HepG2 (cell line): ENCODE data around the gene ATP8A2. TPM values are rescaled to one million over a fixed set of nuclear protein-coding genes. Genes with fewer than 3 reads are reported as not detected.

Experiments
- ATAC-seq: fragments of 200-7000 bp; cut with Tn5 transposase; 3 replicates; pipeline ENCODE4 v1.9.1; 2020; ENCODE audit warnings: mild to moderate bottlenecking, moderate library complexity
- BruUV-seq: library from RNA; stranded (reverse); fragments of 400-500 nt; replicated peaks from 2 replicates; lab custom pipeline; 2021; lab: Mats Ljungman, UMichigan
- CTCF ChIA-PET: fragments of 300-600 bp; formaldehyde crosslinking; extraction: SDS; loops from one replicate; lab custom pipeline; 2021; ENCODE audit warnings: low total read pairs, inconsistent platforms, low intra/inter-chr PET ratio; lab: Yijun Ruan, JAX
- POLR2A ChIA-PET: fragments of 350-600 bp; sonication (Branson Sonifier 250); formaldehyde crosslinking; loops from one replicate; lab custom pipeline; 2020; ENCODE audit warnings: antibody characterized with exemption, inconsistent platforms; lab: Yijun Ruan, JAX
- DNase-seq: peaks from one replicate; pipeline ENCODE4 v3.0.0-alpha.2; 2015; ENCODE audit warnings: low spot score
- FAIRE-seq: peaks from 3 replicates; lab custom pipeline; 2011; peaks lifted over from hg19 to GRCh38; lab: Jason Lieb, UNC
- H2AFZ ChIP-seq: one replicate; pipeline ENCODE4 v1.6.1; 2011; ENCODE audit warnings: low read length, inconsistent platforms
- H3K27ac ChIP-seq: fragments of 300-600 bp; 3 replicates; pipeline ENCODE4 v1.8.0; 2011; ENCODE audit warnings: mixed run types, mild to moderate bottlenecking, mixed read lengths, low read length, inconsistent platforms; ENCODE audit not compliant: insufficient read depth; ENCODE audit errors: extremely low read length
- H3K27me3 ChIP-seq, 2 experiments: fragments of 200-600 bp in 1 of 2; 2 replicates in 1 of 2; 3 replicates in 1 of 2; pipeline versions ENCODE4 v1.6.0 to v1.8.0; 2011; ENCODE audit warnings: low read length in 2 of 2, mild to moderate bottlenecking in 2 of 2, moderate library complexity in 2 of 2, inconsistent platforms in 1 of 2; ENCODE audit not compliant: insufficient read depth in 2 of 2, control insufficient read depth in 1 of 2
- H3K36me3 ChIP-seq, 2 experiments: fragments of 200-600 bp in 1 of 2; replicated peaks in 1 of 2; 2 replicates in 1 of 2; 3 replicates in 1 of 2; pipeline versions ENCODE4 v1.5.1 to v1.8.0; 2011; ENCODE audit warnings: low read length in 2 of 2, inconsistent platforms in 1 of 2; ENCODE audit not compliant: insufficient read depth in 2 of 2, control insufficient read depth in 1 of 2
- H3K4me1 ChIP-seq: 2 replicates; pipeline ENCODE4 v1.5.1; 2012; ENCODE audit warnings: low read length, inconsistent platforms; ENCODE audit not compliant: insufficient read depth
- H3K4me2 ChIP-seq: 2 replicates; pipeline ENCODE4 v1.6.0; 2011; ENCODE audit warnings: low read depth, low read length, inconsistent platforms
- H3K4me3 ChIP-seq, 3 experiments: fragments of 200-600 bp in 1 of 3; sonication (generic), shearing (Covaris generic) in 1 of 3; replicated peaks in 1 of 3; 2 replicates each; pipeline ENCODE4 v1.5.1; 2011 to 2016; ENCODE audit warnings: low read length in 3 of 3, inconsistent platforms in 2 of 3, low read depth in 2 of 3, mild to moderate bottlenecking in 2 of 3, control low read depth in 1 of 3, mixed read lengths in 1 of 3; ENCODE audit not compliant: insufficient read depth in 1 of 3
- H3K79me2 ChIP-seq: one replicate; pipeline ENCODE4 v1.6.1; 2011; ENCODE audit warnings: low read length, inconsistent platforms; ENCODE audit not compliant: insufficient read depth
- H3K9ac ChIP-seq: 2 replicates; pipeline ENCODE4 v1.6.0; 2011; ENCODE audit warnings: mild to moderate bottlenecking, low read depth, low read length, inconsistent platforms; ENCODE audit not compliant: insufficient read depth
- H3K9me3 ChIP-seq: 2 replicates; pipeline ENCODE4 v1.5.1; 2012; ENCODE audit warnings: mild to moderate bottlenecking, low read length
- H4K20me1 ChIP-seq: 2 replicates; pipeline ENCODE4 v1.6.0; 2011; ENCODE audit warnings: inconsistent platforms, mild to moderate bottlenecking, low read length, moderate library complexity; ENCODE audit not compliant: insufficient read depth
- HNRNPUL1 ChIP-seq: fragments of 200-400 bp; formaldehyde crosslinking; IDR thresholded peaks from 2 replicates; pipeline ENCODE4 v1.6.1; 2017; ENCODE audit warnings: low read depth, mild to moderate bottlenecking, low read length, moderate library complexity
- KAT7 ChIP-seq: IDR thresholded peaks from 2 replicates; pipeline ENCODE4 v1.6.1; 2018; ENCODE audit warnings: borderline replicate concordance, missing compliant biosample characterization
- MTA1 ChIP-seq: sonication (generic); formaldehyde crosslinking; IDR thresholded peaks from 2 replicates; pipeline ENCODE4 v1.4.0; 2020; ENCODE audit warnings: missing genetic modification reagents, mild to moderate bottlenecking, borderline replicate concordance
- NFE2 ChIP-seq: sonication (generic); formaldehyde crosslinking; IDR thresholded peaks from 2 replicates; pipeline ENCODE4 v1.4.0; 2020; ENCODE audit warnings: missing genetic modification reagents
- PHF20 ChIP-seq: sonication (generic); formaldehyde crosslinking; IDR thresholded peaks from 2 replicates; pipeline ENCODE4 v1.5.0; 2020; ENCODE audit warnings: mild to moderate bottlenecking, missing genetic modification reagents
- SMARCC2 ChIP-seq: fragments of 450-650 bp; IDR thresholded peaks from 2 replicates; pipeline ENCODE4 v1.6.1; 2017; ENCODE audit warnings: antibody characterized with exemption, mild to moderate bottlenecking
- ZBTB38 ChIP-seq: sonication (generic); formaldehyde crosslinking; IDR thresholded peaks from 2 replicates; pipeline ENCODE4 v1.5.1; 2020; ENCODE audit warnings: mild to moderate bottlenecking, missing genetic modification reagents
- ZIK1 ChIP-seq: sonication (generic); formaldehyde crosslinking; IDR thresholded peaks from 2 replicates; pipeline ENCODE4 v1.5.0; 2020; ENCODE audit warnings: mild to moderate bottlenecking, low read depth, missing genetic modification reagents, borderline replicate concordance
- ZNF10 ChIP-seq: sonication (generic); formaldehyde crosslinking; IDR thresholded peaks from 2 replicates; pipeline ENCODE4 v1.4.0; 2020; ENCODE audit warnings: mild to moderate bottlenecking, low read depth, missing genetic modification reagents, borderline replicate concordance
- WGBS: methylation state at CpG from one replicate; pipeline ENCODE4 v1.1.6; 2017; ENCODE audit warnings: low lambda C conversion rate; 5-methylcytosine and 5-hydroxymethylcytosine counted together
- in situ Hi-C: cut with HindIII; loops from 2 replicates; pipeline ENCODE4 v1.10.0; 2017; ENCODE audit warnings: low pct_unique_long_range_greater_than_20kb; ENCODE audit not compliant: extremely low pct_ligation_motif_present
- intact Hi-C: fragments of 100-400 bp; cut with micrococcal nuclease; formaldehyde crosslinking; loops from one replicate; pipeline ENCODE4 v1.10.0; 2022; ENCODE audit not compliant: unreplicated experiment
- polyA plus RNA-seq, 8 experiments: library from polyadenylated mRNA; depleted of rRNA in 3 of 8; stranded (reverse) in 7 of 8; unstranded in 1 of 8; fragments of >200 nt; fragmentation: Illumina TruSeq in 4 of 8; extraction: Trizol in 4 of 8; gene quantifications; 2 replicates each; pipeline versions ENCODE4 v1.2.1 to v1.2.3, GENCODE V29; 2011 to 2016; ENCODE audit warnings: low read depth in 4 of 8, missing spikeins in 1 of 8, mixed read lengths in 1 of 8; ENCODE audit not compliant: insufficient read depth in 1 of 8
- total RNA-seq, 5 experiments: library from RNA; depleted of rRNA; stranded (reverse); fragments of >200 nt; fragmentation: Illumina TruSeq; extraction: Trizol; gene quantifications; 2 replicates each; pipeline ENCODE4 v1.2.3, GENCODE V29; 2016; ENCODE audit warnings: low read depth in 1 of 5
- TF ChIP-seq, protein P1 (sequence below): IDR thresholded peaks from 2 replicates; pipeline ENCODE4 v1.4.0; 2020; ENCODE audit warnings: mild to moderate bottlenecking, missing genetic modification reagents
- TF ChIP-seq, protein P2 (sequence below): sonication (generic); formaldehyde crosslinking; IDR thresholded peaks from 2 replicates; pipeline ENCODE4 v1.4.0; 2020; ENCODE audit warnings: low read depth, mild to moderate bottlenecking, missing genetic modification reagents
- TF ChIP-seq, protein P3 (sequence below): sonication (generic); formaldehyde crosslinking; IDR thresholded peaks from 2 replicates; pipeline ENCODE4 v1.4.0; 2020; ENCODE audit warnings: missing genetic modification reagents

Gene ATP8A2
- total and polyA plus RNA-seq, 2 of the 13 experiments (the other 11 are each of a cell fraction or from before 2014, with no cell fraction given) = 0.09 TPM; not detected in 1

DNA sequence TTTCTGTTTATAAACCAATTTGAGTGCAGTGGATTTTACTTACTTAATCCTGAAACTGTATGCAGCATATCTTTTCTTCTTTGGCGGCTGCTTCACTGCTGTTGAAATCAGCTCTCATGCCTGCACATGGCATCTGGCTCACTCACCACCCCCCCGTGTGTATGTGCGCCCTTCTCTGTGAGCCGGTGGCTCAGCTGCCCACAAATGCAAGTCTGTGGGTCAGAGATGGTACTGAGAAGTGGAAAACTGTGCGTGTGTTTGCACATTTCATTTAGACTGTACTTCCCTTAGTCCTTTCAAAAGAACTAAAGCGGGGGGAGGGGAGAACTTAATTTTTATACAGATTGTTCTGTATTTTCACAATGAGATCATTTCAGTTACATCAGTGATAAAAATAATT, 372.4 kb downstream of the ATP8A2 start:
- in situ Hi-C loops = no loop called here
- DNase-seq = no peak
- Histone ChIP-seq H3K36me3 (no peaks in the 10 kb centered on the region), H3K9ac (no peak overlapping the region), H3K9me3 (no peaks in the 10 kb centered on the region), H3K4me3 (no peak overlapping the region), H3K27ac (no peak overlapping the region), H4K20me1 (no peaks in the 10 kb centered on the region), H2AFZ (no peak overlapping the region), H3K79me2 (no peaks in the 10 kb centered on the region), H3K4me2 (no peak overlapping the region), H3K4me1 (no peaks in the 10 kb centered on the region), H3K27me3 (peaks cover 1 to 3% of the 10 kb centered on the region in 2 experiments; a peak in 2 of 5 replicates)
- POLR2A ChIA-PET = no interaction called here
- WGBS = 26% methylated on average over 6 of the region's 6 CpGs
- ATAC-seq = no peak
- BruUV-seq = no TSS peak
- CTCF ChIA-PET = no interaction called here
- intact Hi-C loops = no loop called here
- no peak for FAIRE-seq
- TF ChIP-seq KAT7 (CRISPR knock-in tag) (no peak), PHF20 (CRISPR knock-in tag) (no peak), NFE2 (CRISPR knock-in tag) (no peak), MTA1 (CRISPR knock-in tag) (no peak), SMARCC2 (no peak), ZNF10 (CRISPR knock-in tag) (no peak), ZBTB38 (CRISPR knock-in tag) (no peak), HNRNPUL1 (no peak), ZIK1 (CRISPR knock-in tag) (no peak)
- TF ChIP-seq, protein P1, sequence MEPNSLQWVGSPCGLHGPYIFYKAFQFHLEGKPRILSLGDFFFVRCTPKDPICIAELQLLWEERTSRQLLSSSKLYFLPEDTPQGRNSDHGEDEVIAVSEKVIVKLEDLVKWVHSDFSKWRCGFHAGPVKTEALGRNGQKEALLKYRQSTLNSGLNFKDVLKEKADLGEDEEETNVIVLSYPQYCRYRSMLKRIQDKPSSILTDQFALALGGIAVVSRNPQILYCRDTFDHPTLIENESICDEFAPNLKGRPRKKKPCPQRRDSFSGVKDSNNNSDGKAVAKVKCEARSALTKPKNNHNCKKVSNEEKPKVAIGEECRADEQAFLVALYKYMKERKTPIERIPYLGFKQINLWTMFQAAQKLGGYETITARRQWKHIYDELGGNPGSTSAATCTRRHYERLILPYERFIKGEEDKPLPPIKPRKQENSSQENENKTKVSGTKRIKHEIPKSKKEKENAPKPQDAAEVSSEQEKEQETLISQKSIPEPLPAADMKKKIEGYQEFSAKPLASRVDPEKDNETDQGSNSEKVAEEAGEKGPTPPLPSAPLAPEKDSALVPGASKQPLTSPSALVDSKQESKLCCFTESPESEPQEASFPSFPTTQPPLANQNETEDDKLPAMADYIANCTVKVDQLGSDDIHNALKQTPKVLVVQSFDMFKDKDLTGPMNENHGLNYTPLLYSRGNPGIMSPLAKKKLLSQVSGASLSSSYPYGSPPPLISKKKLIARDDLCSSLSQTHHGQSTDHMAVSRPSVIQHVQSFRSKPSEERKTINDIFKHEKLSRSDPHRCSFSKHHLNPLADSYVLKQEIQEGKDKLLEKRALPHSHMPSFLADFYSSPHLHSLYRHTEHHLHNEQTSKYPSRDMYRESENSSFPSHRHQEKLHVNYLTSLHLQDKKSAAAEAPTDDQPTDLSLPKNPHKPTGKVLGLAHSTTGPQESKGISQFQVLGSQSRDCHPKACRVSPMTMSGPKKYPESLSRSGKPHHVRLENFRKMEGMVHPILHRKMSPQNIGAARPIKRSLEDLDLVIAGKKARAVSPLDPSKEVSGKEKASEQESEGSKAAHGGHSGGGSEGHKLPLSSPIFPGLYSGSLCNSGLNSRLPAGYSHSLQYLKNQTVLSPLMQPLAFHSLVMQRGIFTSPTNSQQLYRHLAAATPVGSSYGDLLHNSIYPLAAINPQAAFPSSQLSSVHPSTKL = no peak
- TF ChIP-seq, protein P2, sequence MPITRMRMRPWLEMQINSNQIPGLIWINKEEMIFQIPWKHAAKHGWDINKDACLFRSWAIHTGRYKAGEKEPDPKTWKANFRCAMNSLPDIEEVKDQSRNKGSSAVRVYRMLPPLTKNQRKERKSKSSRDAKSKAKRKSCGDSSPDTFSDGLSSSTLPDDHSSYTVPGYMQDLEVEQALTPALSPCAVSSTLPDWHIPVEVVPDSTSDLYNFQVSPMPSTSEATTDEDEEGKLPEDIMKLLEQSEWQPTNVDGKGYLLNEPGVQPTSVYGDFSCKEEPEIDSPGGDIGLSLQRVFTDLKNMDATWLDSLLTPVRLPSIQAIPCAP = no peak
- TF ChIP-seq, protein P3, sequence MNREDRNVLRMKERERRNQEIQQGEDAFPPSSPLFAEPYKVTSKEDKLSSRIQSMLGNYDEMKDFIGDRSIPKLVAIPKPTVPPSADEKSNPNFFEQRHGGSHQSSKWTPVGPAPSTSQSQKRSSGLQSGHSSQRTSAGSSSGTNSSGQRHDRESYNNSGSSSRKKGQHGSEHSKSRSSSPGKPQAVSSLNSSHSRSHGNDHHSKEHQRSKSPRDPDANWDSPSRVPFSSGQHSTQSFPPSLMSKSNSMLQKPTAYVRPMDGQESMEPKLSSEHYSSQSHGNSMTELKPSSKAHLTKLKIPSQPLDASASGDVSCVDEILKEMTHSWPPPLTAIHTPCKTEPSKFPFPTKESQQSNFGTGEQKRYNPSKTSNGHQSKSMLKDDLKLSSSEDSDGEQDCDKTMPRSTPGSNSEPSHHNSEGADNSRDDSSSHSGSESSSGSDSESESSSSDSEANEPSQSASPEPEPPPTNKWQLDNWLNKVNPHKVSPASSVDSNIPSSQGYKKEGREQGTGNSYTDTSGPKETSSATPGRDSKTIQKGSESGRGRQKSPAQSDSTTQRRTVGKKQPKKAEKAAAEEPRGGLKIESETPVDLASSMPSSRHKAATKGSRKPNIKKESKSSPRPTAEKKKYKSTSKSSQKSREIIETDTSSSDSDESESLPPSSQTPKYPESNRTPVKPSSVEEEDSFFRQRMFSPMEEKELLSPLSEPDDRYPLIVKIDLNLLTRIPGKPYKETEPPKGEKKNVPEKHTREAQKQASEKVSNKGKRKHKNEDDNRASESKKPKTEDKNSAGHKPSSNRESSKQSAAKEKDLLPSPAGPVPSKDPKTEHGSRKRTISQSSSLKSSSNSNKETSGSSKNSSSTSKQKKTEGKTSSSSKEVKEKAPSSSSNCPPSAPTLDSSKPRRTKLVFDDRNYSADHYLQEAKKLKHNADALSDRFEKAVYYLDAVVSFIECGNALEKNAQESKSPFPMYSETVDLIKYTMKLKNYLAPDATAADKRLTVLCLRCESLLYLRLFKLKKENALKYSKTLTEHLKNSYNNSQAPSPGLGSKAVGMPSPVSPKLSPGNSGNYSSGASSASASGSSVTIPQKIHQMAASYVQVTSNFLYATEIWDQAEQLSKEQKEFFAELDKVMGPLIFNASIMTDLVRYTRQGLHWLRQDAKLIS = no peak
